ENCODE results near the gene CYB561D2.
A peak's percentile ranks its signal among the peaks of the same experiment; 100 is the strongest.

- TF ChIP-seq, protein P1, sequence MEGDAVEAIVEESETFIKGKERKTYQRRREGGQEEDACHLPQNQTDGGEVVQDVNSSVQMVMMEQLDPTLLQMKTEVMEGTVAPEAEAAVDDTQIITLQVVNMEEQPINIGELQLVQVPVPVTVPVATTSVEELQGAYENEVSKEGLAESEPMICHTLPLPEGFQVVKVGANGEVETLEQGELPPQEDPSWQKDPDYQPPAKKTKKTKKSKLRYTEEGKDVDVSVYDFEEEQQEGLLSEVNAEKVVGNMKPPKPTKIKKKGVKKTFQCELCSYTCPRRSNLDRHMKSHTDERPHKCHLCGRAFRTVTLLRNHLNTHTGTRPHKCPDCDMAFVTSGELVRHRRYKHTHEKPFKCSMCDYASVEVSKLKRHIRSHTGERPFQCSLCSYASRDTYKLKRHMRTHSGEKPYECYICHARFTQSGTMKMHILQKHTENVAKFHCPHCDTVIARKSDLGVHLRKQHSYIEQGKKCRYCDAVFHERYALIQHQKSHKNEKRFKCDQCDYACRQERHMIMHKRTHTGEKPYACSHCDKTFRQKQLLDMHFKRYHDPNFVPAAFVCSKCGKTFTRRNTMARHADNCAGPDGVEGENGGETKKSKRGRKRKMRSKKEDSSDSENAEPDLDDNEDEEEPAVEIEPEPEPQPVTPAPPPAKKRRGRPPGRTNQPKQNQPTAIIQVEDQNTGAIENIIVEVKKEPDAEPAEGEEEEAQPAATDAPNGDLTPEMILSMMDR (IDR thresholded peaks at IDR 0.05): peak in 2 of 4 experiments; percentile 13 to 16
- no peak for TF ChIP-seq POLR2A (IDR thresholded peaks at IDR 0.05)
Observed at GRCh38 chr3:50303013-50303815, 47.4 kb upstream of the CYB561D2 start, which contains the start of gene HYAL1.
